Activated CD8-positive, alpha-beta memory T cell treated with anti-CD3 and anti-CD28 coated beads for 36 hours (primary cell): ENCODE measurements around the gene MYDGF. TPM values are rescaled to one million over a fixed set of nuclear protein-coding genes. Genes with fewer than 3 reads are reported as not detected.

Experiments
- CTCF ChIA-PET: fragments of 350-600 bp; sonication (Branson Sonifier 250); formaldehyde crosslinking; loops from one replicate; lab custom pipeline; 2021; ENCODE audit warnings: antibody characterized with exemption; lab: Charles Lee
- POLR2A ChIA-PET: fragments of 350-600 bp; sonication (Branson Sonifier 250); formaldehyde crosslinking; loops from one replicate; lab custom pipeline; 2021; ENCODE audit warnings: antibody characterized with exemption; lab: Charles Lee
- total RNA-seq, 2 experiments: library from RNA; stranded (reverse); gene quantifications; one replicate each; pipeline ENCODE4 v1.2.3, GENCODE V29; 2021

Gene MYDGF
- total RNA-seq, 2 experiments from 2014 or later, result 85.8 to 87.6 TPM

DNA sequence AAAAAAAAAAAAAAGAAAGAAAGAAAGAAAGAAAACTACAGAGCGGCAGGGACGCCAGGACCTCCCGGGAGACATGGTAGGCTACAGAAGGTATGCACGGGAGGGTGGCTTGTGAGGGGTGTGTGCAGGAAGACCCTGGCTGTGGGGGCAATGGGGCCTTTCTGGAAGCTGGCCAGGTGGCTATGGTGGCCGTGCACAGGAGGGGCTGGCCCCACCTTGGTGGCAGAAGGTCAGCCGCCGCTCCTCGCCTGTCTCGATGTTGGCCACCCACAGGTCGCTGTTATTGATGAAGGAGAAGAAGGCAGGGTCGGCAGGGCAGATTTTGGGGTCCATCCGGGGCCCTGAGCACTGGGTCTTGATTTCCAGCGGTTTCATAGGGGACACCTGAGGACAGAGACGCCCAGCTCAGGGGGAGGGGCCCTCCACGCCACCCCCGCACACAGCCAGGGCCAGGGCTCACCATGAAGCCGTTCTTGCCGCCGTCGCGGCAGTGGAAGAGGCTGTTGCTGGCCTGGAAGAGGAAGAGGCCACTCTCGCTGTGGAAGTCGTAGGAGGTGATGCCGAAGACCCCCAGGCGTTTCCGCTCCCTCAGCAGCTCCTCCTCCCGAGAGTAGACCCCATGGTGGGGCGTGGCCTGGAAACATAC lies 33.7 kb upstream of the MYDGF start:
- ChIA-PET POLR2A (no interaction called here), CTCF (no interaction called here)

DNA sequence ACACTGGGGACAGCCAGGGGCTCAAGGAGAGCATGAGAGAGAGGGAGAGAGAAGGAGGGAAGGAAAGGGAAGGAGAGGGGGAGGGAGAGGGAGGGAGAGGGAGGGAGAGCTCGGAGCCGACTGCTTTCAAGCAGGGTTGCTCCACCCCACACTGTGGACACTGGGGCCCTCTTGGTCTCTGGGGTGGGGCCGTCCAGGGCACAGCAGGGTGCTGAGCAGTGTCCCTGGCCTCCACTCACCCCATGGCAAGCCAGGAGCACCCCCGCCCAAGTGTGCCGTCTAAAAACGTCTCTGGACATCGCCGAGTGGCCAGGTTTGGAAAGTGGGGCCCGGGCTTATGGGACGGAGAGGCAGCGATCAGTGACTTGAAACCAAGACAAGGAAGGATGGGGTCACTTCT lies 32.6 kb upstream of the MYDGF start:
- CTCF ChIA-PET, result no interaction called here
- POLR2A ChIA-PET, result no interaction called here

DNA sequence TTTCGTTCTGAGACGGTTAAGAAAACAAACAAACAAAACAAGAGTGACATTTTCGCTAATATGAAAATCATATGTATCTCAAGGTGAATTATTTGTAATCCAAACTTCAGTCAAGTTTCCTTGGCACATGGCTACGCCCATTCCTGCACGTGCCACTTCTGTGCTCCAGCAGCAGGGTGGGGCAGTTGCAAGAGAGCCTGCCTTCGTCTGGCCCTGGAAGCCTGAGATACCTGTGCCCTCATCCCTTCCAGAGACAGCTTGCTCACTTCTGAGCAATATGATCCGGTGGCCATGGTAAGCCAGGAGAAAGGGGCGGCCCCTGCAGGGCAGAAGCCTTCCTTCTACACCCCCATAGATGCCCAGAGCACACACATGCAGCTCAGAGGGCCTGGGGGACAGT lies 31.4 kb upstream of the MYDGF start:
- POLR2A ChIA-PET, result no interaction called here
- CTCF ChIA-PET, result no interaction called here

DNA sequence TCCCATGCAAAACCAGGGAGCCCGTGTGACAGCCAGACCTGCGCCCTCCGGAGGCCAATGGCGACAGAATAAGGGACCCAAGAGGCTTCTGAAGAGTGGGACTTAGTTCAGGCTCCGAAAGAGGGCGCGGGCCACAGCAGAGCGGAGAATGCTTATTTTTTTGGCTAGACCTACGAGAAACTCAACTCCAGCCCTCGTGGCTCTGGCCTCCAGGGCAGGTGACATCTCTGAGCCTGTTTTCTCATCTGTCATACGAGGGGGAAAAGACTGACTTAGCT lies 30.5 kb upstream of the MYDGF start:
- ChIA-PET POLR2A (no interaction called here), CTCF (no interaction called here)

GRCh38 chr19:4699826-4700692 lies 29.9 kb upstream of the MYDGF start:
- ChIA-PET POLR2A (interaction anchor here (0.6 kb wide), 1 partner anchor 9 kb away, joined by 3 read pairs; no protein-coding TSS in a partner anchor), CTCF (no interaction called here)

- ChIA-PET POLR2A (interaction anchor here (0.5 kb wide), 1 partner anchor 48 kb away, joined by 7 read pairs; no protein-coding TSS in a partner anchor), CTCF (no interaction called here)
Measured at GRCh38 chr19:4697304-4697703, 27.2 kb upstream of the MYDGF start.

- CTCF ChIA-PET, result no interaction called here
- POLR2A ChIA-PET, result interaction anchor here (0.6 kb wide), 1 partner anchor 33 kb away, joined by 6 read pairs; no protein-coding TSS in a partner anchor
Measured at GRCh38 chr19:4695224-4695731, 25.1 kb upstream of the MYDGF start.

GRCh38 chr19:4694211-4694987 lies 24.3 kb upstream of the MYDGF start:
- ChIA-PET POLR2A (no interaction called here), CTCF (no interaction called here)

DNA sequence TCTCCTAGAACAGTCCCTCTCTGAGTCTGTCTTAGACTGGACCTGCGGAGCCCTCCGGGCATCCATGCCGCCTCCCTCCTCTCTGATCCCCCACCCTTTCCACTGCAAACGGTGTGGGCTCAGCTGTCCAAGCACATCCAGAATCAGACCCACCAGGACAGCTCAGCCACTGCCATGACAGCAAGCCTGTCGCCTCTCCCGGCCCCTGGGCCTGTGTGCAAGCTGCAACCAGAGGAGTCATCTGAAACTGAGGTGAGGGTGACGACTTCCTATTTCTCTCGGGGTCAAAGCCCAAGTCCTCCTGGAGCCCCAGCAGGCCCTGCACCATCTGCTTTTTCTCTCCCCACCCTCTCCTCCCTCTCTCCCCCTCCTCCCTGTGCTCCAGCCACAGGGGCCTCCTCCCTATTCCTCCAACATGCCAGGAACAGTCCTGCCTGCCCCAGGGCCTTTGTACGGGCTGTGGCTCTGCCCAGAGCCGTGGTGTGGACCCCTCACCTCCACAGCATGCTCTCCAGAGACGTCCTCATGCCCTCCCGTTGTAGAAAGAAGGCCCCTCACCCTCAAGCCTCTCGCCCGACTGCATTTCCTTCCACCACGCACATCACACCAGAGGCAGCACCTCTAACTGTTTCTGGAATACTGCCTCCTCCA lies 23.5 kb upstream of the MYDGF start:
- CTCF ChIA-PET, result no interaction called here
- POLR2A ChIA-PET, result no interaction called here

DNA sequence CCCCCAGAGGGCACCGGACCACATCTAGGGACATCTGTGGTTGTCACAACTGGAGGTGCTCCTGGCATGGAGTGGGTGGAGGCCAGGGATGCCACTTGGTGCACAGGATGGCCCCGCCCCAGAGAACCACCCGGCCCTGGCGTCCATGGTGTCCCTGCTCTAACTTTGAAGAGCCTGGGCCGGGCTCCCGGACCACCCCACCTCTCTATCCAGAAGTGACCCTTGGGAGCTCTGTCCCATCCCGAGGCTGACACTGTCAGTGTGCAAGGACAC lies 22.9 kb upstream of the MYDGF start:
- POLR2A ChIA-PET, result no interaction called here
- CTCF ChIA-PET, result interaction anchor here (0.5 kb wide), 1 partner anchor 1244 kb away, joined by 3 read pairs; no protein-coding TSS in a partner anchor

GRCh38 chr19:4692251-4693077 lies 22.3 kb upstream of the MYDGF start:
- CTCF ChIA-PET, result interaction anchor here (0.5 kb wide), 1 partner anchor 1244 kb away, joined by 3 read pairs; no protein-coding TSS in a partner anchor
- POLR2A ChIA-PET, result no interaction called here

- ChIA-PET CTCF (no interaction called here), POLR2A (no interaction called here)
Measured at GRCh38 chr19:4691373-4691772, 21.2 kb upstream of the MYDGF start.

GRCh38 chr19:4690361-4690760 lies 20.2 kb upstream of the MYDGF start:
- POLR2A ChIA-PET, result no interaction called here
- CTCF ChIA-PET, result no interaction called here

DNA sequence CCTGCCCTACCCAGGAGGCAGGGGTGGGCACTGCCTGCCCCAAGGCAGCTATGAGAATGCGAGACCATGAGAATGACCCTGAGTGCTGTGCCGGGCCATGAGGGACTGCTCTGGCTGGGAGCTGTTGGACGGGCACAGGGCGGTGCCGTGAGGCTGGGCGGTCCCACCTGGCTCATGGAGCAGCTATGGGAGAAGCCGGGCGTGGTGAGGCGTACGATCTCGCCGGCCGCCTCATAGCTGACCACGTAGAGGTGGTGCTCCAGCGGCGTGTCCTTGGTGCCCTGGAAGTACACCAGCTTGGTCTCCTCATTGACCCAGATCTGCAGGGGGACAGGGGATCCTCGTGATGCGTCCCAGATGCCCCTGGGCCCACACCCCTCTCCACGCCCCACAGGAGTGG lies 19.3 kb upstream of the MYDGF start:
- POLR2A ChIA-PET, result no interaction called here
- CTCF ChIA-PET, result no interaction called here

DNA sequence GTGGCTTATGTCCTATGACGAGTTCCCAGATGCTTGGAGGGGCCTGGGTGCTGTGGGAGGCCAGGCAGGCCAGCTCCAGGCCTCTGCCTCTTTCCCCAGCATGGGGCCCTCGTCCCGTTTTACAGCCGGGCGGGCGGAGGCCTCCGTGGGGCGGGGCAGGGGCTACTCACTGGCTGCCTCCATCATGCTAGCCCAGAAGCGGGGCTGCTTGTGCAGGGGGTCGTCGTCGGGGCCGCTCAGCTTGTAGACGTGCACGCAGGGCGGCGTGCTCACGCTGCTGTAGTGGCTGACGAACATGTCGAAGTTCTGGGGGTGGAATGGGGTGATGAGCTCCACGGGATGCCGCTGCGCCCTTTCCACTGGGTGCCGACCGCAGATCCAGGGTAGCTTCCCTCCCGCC lies 18.4 kb upstream of the MYDGF start:
- ChIA-PET POLR2A (no interaction called here), CTCF (interaction anchor here (0.9 kb wide), 1 partner anchor 9 kb away, joined by 3 read pairs; no protein-coding TSS in a partner anchor)

DNA sequence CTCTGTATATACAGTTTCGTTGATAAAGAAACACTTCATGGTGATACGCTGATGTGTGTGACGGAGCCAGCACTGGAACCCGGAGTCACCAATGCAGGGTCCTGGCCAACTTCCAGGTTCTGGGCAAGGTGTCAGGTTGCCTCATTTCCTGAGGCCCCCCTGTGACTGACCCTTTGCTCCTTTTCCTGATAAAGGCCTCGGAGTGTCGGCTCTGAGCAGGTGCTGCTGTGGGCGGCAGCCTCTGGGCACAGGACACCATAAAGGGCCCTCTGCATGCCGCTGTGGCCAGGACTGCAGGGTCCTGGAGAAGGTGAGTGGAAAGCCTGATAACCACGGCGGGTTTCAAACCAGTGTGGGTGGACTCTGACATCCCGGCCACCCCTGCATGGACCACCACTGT lies 17.3 kb upstream of the MYDGF start:
- POLR2A ChIA-PET, result no interaction called here
- CTCF ChIA-PET, result no interaction called here

DNA sequence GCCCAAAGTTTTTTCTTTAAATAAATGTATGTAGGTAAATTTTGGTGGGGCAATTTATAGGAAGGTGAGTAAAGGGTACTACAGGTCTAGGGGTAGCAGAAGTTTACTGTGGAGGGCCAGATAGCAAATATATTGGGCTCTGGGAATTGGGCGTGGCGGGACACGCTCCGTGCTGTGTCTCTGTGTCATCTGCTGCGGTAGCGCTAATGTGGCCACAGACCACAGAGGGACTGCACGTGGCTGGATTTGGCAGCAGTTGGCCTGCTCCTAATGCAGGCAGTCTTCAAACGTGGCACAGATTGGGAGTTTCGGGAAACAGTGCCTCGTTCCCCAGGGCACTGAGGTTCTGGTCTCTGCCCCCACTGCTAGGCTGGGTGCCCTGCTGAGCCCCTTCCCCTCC lies 16.6 kb upstream of the MYDGF start:
- CTCF ChIA-PET, result no interaction called here

DNA sequence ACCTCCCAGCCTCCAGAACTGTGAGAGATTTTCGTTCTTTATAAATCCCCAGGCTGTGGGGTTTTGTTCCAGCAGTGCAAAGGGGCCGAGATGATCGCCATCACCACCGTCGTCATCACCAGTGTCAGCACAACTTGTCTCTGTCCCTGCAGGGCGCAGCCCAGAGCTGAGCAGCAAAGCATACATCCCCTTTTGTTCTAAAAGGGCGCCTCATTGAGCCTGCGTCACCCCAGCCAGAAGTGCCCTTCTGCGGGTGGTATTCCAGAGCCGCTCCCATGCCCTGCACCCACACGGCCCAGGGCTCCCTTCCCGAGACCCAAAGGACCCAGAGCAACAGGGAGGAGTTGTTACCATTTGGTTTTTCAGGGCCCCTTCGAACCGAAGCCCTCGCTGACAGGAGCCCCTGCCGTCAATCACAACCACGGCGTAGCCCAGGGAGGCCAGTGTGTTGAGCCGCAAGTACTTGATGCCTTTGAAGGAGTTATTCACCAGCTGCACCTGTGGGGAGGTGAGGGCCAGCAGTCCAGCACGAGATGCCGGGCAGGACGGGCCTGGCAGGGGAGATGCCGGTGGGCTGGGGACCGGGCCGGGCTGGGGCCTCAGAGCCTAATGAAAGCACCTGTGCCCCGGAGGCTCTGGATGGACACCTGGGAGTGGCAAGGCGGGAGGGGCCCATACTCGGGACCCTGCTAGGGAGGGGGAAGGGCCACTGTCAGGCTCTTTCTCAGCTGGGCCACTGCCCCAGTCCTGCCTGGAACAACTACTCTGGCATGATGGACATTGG lies 14.4 kb upstream of the MYDGF start:
- CTCF ChIA-PET, result no interaction called here
- POLR2A ChIA-PET, result no interaction called here

More for the DNA sequence above, 16.6 kb upstream of the MYDGF start:
- POLR2A ChIA-PET, result no interaction called here
